Activated CD4-positive, alpha-beta T cell treated with anti-CD3 and anti-CD28 coated beads for 4 hours (primary cell): ENCODE results near the gene MIF.
"Not testable (repeated sequence)": the region's sequence is repeated elsewhere in the genome, so short reads cannot be mapped to it uniquely, and the experiment has no call there.

Source experiments
- DNase-seq, 2 donors: peaks; one replicate each; pipeline ENCODE4 v3.0.0-alpha.2; 2020

Gene MIF

DNA sequence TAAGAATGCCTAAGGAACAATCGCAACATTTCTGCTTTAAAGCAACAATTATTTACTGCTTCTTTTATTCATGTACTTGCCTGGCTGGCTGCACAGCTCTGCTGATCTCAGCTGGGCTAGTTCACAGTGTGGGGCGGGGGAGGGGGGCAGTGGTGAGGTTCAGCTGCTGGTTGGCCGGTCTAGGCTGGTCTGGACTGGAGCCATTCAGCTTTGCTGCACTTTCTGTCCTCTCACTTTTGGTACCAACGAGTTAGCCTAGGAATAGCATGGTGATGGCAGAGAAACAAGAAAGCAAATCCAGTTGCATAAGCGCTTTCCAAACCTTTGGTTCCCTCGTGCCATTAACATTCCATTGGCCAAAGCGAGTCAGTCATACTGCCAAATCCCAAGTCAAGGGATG, 16.0 kb upstream of the MIF start:
- DNase-seq, result no peak

DNA sequence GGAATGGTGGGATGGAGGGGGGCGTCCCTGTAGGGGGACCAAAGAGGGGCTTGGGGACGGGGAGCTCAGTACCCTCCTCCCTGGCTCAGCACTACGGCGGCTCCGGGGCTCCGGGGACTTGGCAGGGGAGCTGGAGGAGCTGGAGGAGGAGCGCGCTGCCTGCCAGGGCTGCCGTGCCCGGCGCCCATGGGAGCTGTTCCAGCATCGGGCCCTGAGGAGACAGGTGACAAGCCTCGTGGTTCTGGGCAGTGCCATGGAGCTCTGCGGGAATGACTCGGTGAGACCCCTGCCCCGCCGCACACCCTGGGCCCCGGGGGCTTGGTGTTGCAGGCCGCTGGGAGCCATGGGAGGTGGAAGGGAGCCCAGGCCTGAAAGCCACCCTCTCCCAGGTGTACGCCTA, 11.8 kb upstream of the MIF start:
- no peak for DNase-seq

DNA sequence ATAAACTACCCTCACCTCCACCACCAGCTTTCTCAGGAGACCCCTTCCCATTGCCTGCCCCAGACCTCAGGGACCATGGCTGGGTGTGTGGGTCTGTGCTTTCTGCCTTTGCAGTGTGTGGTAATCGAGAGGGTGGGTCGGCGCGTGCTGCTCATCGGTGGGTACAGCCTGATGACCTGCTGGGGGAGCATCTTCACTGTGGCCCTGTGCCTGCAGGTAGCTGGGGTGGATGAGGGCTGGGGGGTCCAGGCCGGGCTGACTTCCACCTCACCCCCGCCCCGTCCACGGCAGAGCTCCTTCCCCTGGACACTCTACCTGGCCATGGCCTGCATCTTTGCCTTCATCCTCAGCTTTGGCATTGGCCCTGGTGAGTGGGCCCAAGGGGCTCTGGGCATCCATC, 10.5 kb upstream of the MIF start:
- DNase-seq, result no peak

DNA sequence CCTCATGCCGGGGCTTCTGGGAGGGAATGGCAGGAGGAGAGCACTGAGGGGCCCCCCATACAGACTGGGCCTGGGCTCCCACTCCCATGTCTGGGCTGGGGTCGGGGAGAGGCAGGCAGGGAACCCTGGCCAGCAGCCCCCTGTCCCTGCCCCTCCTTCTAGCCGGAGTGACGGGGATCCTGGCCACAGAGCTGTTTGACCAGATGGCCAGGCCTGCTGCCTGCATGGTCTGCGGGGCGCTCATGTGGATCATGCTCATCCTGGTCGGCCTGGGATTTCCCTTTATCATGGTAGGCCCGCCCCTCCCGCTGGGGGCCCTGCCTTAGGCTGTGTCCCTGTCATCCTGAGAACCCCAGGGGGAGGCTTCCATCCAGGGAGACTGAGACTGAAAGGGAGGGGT, 10.0 kb upstream of the MIF start:
- DNase-seq, result no peak

DNA sequence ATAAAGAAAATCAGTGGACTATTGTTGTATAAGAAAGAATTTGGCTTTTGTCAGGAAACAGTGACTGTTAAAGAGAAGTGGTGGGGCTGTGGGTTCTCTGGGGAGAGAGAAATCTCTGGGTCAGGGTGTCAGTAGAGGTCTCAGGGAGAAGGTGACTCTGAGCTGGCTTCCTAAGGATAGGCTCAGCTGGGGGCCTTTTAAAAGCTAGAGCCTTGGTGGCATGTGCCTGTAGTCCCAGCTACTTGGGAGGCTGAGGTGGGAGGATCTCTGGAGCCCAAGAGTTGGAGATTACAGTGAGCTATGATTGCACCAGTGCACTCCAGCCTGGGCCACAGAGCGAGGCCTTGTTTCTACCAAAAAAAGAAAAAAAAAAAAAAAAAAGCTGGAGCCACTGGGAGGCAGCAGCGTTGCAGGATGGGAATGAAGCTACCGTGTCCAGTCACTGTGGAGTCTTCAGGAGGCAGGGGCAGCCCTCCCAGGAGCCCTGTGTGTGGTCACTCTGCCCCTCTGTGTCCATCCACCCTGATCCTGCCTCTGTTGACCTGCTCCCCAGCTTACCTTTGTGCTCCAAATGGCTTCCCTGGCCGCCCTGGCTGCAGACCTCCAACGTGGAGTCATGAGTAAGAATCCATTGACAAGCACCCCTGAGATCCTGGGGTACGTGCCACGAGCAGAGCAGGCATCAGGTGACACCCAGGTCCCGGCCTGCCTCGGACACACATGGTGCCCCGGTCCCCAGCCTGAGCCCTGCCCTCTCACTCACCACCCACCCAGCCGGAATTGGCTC, 5.4 kb upstream of the MIF start:
- no peak for DNase-seq

DNA sequence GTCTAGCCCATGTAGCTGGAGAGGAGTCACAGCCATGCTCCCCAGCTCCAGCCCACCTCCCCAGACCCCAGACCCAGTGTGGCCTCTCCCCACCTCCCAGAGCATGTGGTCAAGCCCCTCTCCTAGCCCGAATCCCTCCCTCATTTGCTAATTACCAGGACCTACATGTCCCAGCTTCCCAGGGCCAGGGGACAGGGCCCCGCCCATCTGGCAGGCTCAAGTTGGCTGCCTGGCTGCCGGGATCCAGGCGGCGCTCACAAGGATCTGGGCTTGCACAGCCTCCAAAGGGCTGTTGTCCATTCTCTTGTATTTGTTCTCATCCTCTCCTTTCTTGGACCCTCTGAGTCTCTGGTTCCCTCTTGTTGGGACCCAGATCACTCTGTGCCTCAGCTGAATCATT, 4.6 kb upstream of the MIF start:
- no peak for DNase-seq

DNA sequence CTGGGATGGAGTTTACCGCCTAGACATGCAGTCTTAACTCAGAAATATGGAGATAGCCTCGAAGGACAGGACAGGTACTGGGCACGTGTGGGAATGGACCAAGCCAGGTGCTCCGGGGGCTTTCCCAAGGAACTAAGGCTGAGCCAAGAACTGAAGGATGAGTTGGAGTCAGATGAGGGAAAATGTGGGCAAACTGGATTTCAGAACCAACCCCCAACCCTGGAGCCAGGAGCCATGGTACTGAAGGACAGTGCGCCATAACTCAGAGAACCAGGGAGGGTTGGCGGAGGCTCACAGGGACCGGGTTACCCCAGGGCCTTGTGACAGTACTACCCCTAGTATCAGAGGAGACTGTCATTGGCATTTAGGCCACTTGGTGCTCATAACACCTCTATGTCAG, 2.5 kb upstream of the MIF start:
- no peak for DNase-seq

DNA sequence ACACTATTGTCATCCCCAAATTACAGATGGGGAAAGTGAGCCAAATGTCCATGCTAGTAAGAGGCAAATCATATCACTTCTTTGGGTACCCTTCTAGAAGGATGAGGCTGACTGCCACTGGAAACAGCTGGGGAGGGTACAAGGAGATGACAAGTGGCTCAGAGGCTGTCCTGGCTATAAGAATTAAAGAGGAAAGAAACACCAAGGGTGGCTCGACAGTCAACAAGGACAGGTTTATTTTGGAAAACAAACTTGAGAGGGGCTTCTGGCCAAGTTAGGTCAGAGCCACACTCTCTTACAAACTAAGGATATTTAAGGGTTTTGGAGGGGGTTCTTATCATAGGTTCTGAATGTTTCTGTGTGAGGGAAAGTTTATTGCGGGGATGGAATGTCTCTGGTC, 2.1 kb upstream of the MIF start:
- no peak for DNase-seq

DNA sequence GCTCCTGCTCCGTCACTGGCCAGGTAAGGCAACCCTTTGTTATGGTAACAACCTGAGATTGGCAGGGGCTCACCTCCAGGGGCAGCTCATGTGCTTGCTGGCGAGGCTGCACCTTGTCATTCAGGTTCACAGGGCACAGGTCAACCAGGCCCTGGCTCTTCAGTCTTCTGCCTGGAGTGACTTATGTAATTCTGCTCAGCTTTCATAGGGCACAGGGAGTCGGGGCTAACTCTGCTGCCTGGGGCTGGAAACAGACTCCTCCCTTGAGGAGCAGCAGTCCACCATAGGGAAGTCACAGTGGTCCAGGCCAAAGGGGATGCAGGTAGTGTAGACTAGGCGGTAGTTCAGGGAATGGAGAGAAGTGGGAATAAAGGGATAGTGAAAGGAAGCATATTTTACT, 1.5 kb upstream of the MIF start:
- DNase-seq, result no peak

DNA sequence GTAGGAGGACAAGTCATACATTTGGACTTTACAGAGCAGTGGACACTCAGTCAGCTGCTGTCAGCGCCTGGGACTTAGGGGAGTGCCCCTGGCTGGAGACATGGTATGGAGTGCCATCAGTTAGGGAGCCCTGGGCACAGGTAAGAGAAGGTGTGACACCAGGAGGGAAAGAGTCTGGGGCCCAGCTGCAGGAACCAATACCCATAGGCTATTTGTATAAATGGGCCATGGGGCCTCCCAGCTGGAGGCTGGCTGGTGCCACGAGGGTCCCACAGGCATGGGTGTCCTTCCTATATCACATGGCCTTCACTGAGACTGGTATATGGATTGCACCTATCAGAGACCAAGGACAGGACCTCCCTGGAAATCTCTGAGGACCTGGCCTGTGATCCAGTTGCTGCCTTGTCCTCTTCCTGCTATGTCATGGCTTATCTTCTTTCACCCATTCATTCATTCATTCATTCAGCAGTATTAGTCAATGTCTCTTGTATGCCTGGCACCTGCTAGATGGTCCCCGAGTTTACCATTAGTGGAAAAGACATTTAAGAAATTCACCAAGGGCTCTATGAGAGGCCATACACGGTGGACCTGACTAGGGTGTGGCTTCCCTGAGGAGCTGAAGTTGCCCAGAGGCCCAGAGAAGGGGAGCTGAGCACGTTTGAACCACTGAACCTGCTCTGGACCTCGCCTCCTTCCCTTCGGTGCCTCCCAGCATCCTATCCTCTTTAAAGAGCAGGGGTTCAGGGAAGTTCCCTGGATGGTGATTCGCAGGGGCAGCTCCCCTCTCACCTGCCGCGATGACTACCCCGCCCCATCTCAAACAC, 850 bp upstream of the MIF start:
- no peak for DNase-seq

DNA sequence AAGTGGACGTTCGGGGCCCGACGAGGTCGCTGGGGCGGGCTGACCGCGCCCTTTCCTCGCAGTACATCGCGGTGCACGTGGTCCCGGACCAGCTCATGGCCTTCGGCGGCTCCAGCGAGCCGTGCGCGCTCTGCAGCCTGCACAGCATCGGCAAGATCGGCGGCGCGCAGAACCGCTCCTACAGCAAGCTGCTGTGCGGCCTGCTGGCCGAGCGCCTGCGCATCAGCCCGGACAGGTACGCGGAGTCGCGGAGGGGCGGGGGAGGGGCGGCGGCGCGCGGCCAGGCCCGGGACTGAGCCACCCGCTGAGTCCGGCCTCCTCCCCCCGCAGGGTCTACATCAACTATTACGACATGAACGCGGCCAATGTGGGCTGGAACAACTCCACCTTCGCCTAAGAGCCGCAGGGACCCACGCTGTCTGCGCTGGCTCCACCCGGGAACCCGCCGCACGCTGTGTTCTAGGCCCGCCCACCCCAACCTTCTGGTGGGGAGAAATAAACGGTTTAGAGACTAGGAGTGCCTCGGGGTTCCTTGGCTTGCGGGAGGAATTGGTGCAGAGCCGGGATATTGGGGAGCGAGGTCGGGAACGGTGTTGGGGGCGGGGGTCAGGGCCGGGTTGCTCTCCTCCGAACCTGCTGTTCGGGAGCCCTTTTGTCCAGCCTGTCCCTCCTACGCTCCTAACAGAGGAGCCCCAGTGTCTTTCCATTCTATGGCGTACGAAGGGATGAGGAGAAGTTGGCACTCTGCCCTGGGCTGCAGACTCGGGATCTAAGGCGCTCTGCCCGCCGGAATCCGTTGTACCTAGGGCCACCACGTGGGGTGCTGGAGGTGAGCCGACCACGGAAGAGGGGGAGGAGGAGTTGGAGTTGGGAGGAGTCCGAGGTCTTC, 771 bp downstream of the MIF start:
- peak; percentile 66 to 67 for DNase-seq

DNA sequence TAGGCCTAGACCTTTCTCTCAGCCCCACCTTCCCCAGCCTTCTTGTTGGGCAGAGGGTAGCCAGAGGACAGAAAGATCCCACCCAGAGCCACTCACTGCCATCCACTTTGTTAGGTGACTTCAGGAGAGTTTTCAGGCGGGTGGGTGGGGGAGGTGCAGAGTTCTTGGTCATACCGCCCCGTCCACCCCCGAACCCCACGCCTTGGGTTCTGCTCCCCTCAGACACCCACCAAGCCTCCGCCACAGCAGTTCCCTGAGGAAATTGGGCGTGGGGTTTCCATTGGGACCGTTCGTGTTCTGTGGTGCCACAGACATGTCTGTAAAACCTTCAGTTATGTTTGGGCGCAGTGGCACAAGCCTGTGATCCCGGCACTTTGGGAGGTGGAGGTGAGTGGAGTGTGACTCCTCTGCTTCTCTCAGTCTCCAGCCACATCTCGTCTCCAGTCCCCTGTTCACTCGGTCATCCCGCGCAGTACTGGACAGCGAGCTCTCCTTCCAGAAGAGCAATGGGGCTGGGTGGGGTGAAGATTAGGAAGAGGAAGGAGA, 1.5 kb downstream of the MIF start:
- no peak for DNase-seq

DNA sequence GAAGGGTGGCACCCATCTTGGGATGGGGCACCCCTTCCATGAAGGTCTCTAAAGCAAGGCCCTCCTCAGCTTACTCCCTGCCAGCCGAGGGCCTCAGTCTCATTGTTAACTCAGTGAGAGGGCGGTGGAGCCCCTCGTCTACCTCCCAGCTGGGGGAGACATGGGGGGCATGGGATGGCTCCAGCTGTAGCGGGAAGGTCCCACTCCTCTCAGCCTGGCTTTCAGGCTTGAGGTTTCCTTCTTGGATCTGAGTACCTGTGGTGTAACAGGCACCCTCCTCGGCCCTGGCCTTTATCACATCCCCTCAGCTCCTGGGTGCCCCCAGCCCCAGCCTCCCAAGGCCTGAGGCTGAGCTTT, 2.0 kb downstream of the MIF start:
- no peak for DNase-seq

DNA sequence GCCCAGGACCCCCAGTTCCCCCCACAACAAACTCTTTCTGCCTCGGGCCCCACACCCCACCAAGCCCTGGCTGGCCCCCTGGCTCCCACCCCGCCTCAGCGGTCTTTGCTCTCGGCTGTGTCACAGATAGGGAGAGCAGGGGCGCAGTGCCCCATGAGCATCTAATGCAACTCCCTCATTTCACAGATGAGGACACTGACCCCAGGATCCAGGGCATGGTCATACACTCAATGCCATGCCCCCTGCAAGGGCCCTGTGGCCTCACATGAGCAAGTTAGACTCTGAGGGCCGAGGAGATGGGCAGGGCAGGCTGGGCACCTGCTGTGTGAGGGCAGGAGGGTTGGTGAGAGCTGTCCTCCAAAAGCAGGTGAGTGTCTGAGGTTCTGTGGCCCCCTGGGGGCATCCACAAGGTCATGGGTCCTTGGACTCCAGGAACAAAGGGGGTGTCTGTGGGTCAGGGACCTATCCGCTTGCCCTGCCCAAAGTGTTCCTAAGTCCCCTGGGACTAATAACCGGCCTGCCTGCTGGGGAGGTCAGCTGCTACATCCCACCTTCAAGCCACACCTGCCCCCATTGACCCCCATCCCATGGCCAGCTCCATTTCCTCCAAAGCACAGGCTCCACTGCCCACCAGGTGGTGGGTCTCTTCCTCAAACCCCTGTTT, 2.5 kb downstream of the MIF start:
- DNase-seq, result no peak

DNA sequence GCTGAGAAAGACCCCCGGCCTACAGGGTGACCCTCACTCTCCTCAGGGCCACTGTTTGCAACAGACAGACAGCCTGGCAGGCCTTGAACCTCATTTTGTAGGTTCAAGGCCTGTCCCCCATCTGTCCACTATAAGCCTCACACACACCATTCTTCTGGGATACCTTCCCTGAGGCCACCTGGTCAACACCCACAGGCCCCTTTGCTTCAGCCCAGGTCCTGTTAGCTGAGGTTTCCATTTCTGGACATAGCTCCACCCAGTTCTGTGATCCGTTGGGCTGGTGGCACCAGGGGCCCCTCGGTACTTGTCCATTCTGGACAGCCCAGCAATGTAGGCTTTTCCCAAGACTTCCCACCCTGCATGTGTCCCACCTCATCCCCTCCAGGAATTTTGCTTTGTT, 3.1 kb downstream of the MIF start:
- DNase-seq, result no peak

DNA sequence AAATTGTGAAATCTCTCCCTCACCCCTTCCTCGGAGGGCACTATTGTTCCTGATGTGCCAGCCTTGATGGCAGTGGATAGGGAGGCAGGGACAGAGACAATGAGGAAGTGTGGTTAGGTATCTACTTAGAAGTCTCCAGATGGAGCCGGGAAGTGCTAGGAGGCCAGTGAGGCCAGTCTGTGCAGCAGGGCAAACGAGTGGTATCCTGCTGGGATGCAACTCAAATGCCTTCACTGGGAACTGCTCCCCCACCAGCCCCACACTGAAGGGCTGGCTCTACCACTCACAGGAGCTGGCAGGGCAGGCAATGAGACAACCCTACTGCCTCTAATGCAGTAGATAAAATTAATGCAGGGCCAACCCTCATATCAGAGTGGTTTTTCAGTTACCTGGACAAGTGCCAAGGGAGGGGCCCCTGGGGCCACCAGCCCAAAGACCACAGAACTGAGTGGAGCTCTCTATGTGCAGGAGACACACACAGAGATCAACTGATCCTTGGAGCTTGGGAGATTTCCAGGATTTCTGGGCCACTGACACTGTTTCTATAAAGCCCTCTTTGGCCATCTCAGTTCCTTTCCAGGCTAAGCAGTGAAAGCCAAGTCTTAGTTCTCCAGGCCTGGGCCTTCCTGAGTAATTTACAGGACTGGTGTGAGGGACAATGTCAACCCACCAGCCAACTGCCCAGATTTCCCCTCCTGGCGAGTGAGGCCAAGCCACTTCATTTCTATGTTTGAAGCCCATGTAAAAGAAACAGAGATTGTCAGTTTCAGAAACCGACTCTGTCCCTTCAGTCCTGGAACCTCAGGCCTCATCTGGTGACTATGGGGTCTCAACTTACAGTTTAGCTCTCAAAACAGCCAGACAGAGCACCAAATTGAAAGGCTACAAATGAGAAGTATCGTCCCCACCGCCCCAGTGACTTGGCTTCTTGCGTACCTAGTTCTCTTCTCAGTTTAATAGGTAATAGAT, 4.1 kb downstream of the MIF start:
- no peak for DNase-seq

DNA sequence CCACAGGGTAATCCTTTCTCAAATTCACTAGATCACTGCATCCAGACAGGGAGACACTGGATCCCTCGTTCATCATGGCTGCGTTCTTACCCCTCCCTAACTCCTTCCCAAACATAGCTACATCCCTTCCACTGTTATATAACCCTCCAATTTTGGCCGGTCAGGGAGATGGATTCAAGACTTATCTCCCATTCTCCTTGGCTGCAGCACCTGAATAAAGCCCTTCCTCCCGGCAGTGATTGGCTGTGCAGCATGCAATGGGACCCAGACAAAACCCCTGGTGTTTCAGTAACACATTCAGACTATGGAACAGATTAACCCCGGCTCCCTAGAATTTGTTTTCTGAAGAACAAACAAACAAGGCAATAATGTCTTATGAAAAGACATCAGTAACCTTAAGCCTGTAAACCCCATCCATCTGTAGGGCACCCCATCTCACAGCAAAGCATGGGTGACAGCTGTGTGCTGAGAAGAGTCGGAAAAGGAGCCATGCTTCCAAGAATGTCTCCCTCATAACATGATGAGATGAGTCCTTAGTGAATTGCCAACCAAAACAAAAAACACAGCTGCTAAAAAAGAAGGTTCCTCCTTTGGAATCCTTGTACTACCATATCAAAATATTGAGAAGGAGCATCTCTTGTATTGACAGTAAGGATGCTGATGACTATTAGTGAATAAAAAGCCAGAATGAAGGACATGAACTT, 5.0 kb downstream of the MIF start:
- DNase-seq, result no peak

DNA sequence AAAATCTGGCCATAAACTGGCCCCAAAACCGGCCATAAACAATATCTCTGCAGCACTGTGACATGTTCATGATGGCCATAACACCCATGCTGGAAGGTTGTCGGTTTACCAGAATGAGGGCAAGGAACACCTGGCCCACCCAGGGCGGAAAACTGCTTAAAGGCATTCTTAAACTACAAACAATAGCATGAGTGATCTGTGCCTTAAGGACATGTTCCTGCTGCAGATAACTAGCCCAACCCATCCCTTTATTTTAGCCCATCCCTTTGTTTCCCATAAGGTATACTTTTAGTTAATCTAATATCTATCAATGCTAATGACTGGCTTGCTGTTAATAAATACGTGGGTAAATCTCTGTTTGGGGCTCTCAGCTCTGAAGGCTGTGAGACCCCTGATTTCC, 6.0 kb downstream of the MIF start:
- not testable (repeated sequence) for DNase-seq

DNA sequence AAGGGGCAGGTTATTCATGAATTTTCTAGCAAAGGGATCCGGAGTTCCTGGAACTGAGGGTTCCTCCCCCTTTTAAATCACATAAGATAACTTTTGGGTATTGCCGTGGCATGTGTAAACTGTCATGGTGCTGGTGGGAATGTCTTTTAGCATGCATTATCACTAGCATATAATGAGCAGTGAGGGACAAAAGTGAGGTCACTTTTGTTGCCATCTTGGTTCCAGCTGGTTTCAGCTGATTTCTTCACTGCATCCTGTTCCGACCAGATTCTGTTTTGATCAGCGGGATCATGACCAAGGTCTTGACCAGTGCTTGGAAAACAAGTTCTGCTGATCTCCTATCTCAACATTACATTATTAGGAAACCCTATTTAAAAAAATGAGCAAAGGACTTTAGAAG, 7.4 kb downstream of the MIF start:
- no peak for DNase-seq

DNA sequence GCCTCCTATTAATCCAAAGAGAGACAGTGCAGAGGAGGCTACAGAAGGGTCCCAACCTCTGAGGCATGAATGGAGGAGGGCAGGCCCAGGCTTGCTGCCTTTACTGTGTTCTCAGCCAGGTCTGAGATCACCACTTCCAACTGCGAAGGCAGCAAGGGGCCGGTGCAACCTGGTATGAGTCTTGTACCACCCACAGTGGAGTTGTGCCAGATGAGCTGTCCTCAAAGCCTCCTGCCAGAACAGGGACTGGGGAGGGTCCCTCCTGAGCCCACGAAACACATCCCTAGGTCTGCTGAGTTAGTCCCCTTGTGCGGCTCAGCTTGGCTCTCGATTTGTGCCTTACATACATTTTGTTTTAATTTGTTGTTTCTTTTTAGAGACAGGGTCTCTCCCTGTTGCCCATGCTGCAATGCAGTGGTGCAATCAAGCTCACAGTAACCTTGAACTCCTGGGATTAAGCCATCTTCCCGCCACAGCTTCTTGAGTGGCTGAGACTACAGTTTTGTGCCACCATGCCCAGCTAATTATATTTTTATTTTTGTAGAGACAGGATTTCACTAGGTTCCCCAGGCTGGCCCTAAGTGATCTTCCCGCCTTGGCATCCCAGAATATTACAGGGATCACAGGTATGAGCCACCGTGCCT, 9.3 kb downstream of the MIF start:
- DNase-seq, result no peak
